HEK293 (cell line): ENCODE results near the gene ITGA4.

Experiments
- CTCF ChIA-PET: fragments of 350-600 bp; formaldehyde crosslinking; extraction: SDS; loops from one replicate; lab custom pipeline; 2021; ENCODE audit warnings: antibody characterized with exemption; lab: Yijun Ruan, JAX
- POLR2A ChIA-PET: fragments of 300-600 bp; formaldehyde crosslinking; extraction: SDS; loops from one replicate; lab custom pipeline; 2020; ENCODE audit warnings: antibody characterized with exemption, inconsistent platforms; lab: Yijun Ruan, JAX
- H3K27ac ChIP-seq: fragments of 200-500 bp; sonication (Bioruptor generic); 2 replicates; pipeline ENCODE4 v1.5.1; 2014; ENCODE audit warnings: low read depth, low read length, control low read depth, inconsistent platforms; ENCODE audit errors: extremely low read depth
- H3K36me3 ChIP-seq, 2 experiments: fragments of 200-500 bp in 1 of 2; sonication (Bioruptor generic) in 1 of 2; 1 replicate in 1 of 2; 2 replicates in 1 of 2; pipeline ENCODE4 v1.5.1; 2014 to 2017; ENCODE audit warnings: inconsistent platforms in 2 of 2, low read length in 2 of 2; ENCODE audit not compliant: control insufficient read depth in 2 of 2, insufficient read depth in 1 of 2
- H3K4me1 ChIP-seq: fragments of 200-500 bp; sonication (Bioruptor generic); 2 replicates; pipeline ENCODE4 v1.5.1; 2014; ENCODE audit warnings: mild to moderate bottlenecking, low read length, inconsistent platforms; ENCODE audit not compliant: control insufficient read depth, insufficient read depth
- H3K4me3 ChIP-seq: 2 replicates; pipeline ENCODE4 v1.5.1; 2011; ENCODE audit warnings: low read depth, mild to moderate bottlenecking, control low read depth, low read length, moderate library complexity
- H3K9me3 ChIP-seq: fragments of 200-500 bp; sonication (Bioruptor generic); 2 replicates; pipeline ENCODE4 v1.5.1; 2014; ENCODE audit warnings: low read depth, low read length, inconsistent platforms; ENCODE audit not compliant: control insufficient read depth, insufficient read depth
- HOXA7 ChIP-seq: sonication (generic); formaldehyde crosslinking; IDR thresholded peaks from 2 replicates; pipeline ENCODE4 v1.8.1; 2022; ENCODE audit warnings: missing genetic modification reagents, borderline replicate concordance
- MYNN ChIP-seq: fragments of 450-650 bp; formaldehyde crosslinking; IDR thresholded peaks from 2 replicates; pipeline ENCODE4 v1.5.1; 2016; ENCODE audit warnings: missing biosample characterization, missing genetic modification characterization, borderline replicate concordance
- OSR2 ChIP-seq: fragments of 450-650 bp; formaldehyde crosslinking; IDR thresholded peaks from 2 replicates; pipeline ENCODE4 v1.5.1; 2016; ENCODE audit warnings: missing biosample characterization, missing genetic modification characterization
- PRDM6 ChIP-seq: fragments of 450-650 bp; formaldehyde crosslinking; IDR thresholded peaks from 2 replicates; pipeline ENCODE4 v1.5.1; 2017; ENCODE audit warnings: missing biosample characterization, missing genetic modification characterization
- YY1 ChIP-seq: fragments of 450-650 bp; formaldehyde crosslinking; IDR thresholded peaks from 2 replicates; pipeline ENCODE4 v1.5.1; 2018; ENCODE audit warnings: missing biosample characterization, missing genetic modification characterization
- ZBTB48 ChIP-seq: fragments of 450-650 bp; formaldehyde crosslinking; IDR thresholded peaks from 2 replicates; pipeline ENCODE4 v1.5.1; 2016; ENCODE audit warnings: missing biosample characterization, missing genetic modification characterization
- ZBTB49 ChIP-seq: fragments of 450-650 bp; formaldehyde crosslinking; IDR thresholded peaks from 2 replicates; pipeline ENCODE4 v1.5.1; 2016; ENCODE audit warnings: missing biosample characterization, missing genetic modification characterization, low read depth
- ZFP69B ChIP-seq: fragments of 450-650 bp; formaldehyde crosslinking; IDR thresholded peaks from 2 replicates; pipeline ENCODE4 v1.5.1; 2016; ENCODE audit warnings: missing biosample characterization, missing genetic modification characterization
- ZNF132 ChIP-seq: fragments of 450-650 bp; formaldehyde crosslinking; IDR thresholded peaks from 2 replicates; pipeline ENCODE4 v1.5.1; 2017; ENCODE audit warnings: missing biosample characterization, missing genetic modification characterization, borderline replicate concordance
- ZNF174 ChIP-seq: fragments of 450-650 bp; formaldehyde crosslinking; IDR thresholded peaks from 2 replicates; pipeline ENCODE4 v1.5.0; 2017; ENCODE audit warnings: missing biosample characterization, mild to moderate bottlenecking, missing genetic modification characterization
- ZNF184 ChIP-seq: fragments of 450-650 bp; IDR thresholded peaks from 2 replicates; pipeline ENCODE4 v1.5.1; 2018; ENCODE audit warnings: missing biosample characterization, mild to moderate bottlenecking, missing genetic modification characterization
- ZNF223 ChIP-seq: fragments of 450-650 bp; formaldehyde crosslinking; IDR thresholded peaks from 2 replicates; pipeline ENCODE4 v1.5.1; 2016; ENCODE audit warnings: missing biosample characterization, missing genetic modification characterization
- ZNF280C ChIP-seq: fragments of 450-650 bp; formaldehyde crosslinking; IDR thresholded peaks from 2 replicates; pipeline ENCODE4 v1.5.1; 2016; ENCODE audit warnings: missing biosample characterization, missing genetic modification characterization
- ZNF311 ChIP-seq: fragments of 450-650 bp; formaldehyde crosslinking; IDR thresholded peaks from 2 replicates; pipeline ENCODE4 v1.5.1; 2017; ENCODE audit warnings: missing biosample characterization, missing genetic modification characterization, borderline replicate concordance
- ZNF324 ChIP-seq: fragments of 450-650 bp; formaldehyde crosslinking; IDR thresholded peaks from 2 replicates; pipeline ENCODE4 v1.5.1; 2016; ENCODE audit warnings: missing biosample characterization, missing genetic modification characterization
- ZNF350 ChIP-seq: fragments of 450-650 bp; formaldehyde crosslinking; IDR thresholded peaks from 2 replicates; pipeline ENCODE4 v1.5.0; 2017; ENCODE audit warnings: missing biosample characterization, mild to moderate bottlenecking, missing genetic modification characterization
- ZNF473 ChIP-seq: fragments of 450-650 bp; formaldehyde crosslinking; IDR thresholded peaks from 2 replicates; pipeline ENCODE4 v1.5.1; 2017; ENCODE audit warnings: missing biosample characterization, missing genetic modification characterization
- ZNF501 ChIP-seq: fragments of 450-650 bp; formaldehyde crosslinking; IDR thresholded peaks from 2 replicates; pipeline ENCODE4 v1.5.1; 2016; ENCODE audit warnings: missing biosample characterization, missing genetic modification characterization
- ZNF561 ChIP-seq: fragments of 450-650 bp; IDR thresholded peaks from 2 replicates; pipeline ENCODE4 v1.5.1; 2018; ENCODE audit warnings: missing biosample characterization, missing genetic modification characterization, borderline replicate concordance
- ZNF580 ChIP-seq: fragments of 450-650 bp; formaldehyde crosslinking; IDR thresholded peaks from 2 replicates; pipeline ENCODE4 v1.5.1; 2016; ENCODE audit warnings: missing biosample characterization, missing genetic modification characterization
- ZNF585B ChIP-seq: fragments of 450-650 bp; formaldehyde crosslinking; IDR thresholded peaks from 2 replicates; pipeline ENCODE4 v1.5.1; 2016; ENCODE audit warnings: missing biosample characterization, missing genetic modification characterization
- ZNF658 ChIP-seq: fragments of 450-650 bp; formaldehyde crosslinking; IDR thresholded peaks from 2 replicates; pipeline ENCODE4; 2016; ENCODE audit warnings: missing biosample characterization, missing genetic modification characterization
- ZNF670 ChIP-seq: fragments of 450-650 bp; formaldehyde crosslinking; IDR thresholded peaks from 2 replicates; pipeline ENCODE4 v1.5.1; 2016; ENCODE audit warnings: missing biosample characterization, missing genetic modification characterization, low read depth
- ZNF707 ChIP-seq: fragments of 450-650 bp; formaldehyde crosslinking; IDR thresholded peaks from 2 replicates; pipeline ENCODE4 v1.5.1; 2016; ENCODE audit warnings: missing biosample characterization, missing genetic modification characterization
- ZNF791 ChIP-seq: fragments of 450-650 bp; formaldehyde crosslinking; IDR thresholded peaks from 2 replicates; pipeline ENCODE4 v1.5.1; 2016; ENCODE audit warnings: missing biosample characterization, missing genetic modification characterization
- ZNF792 ChIP-seq: fragments of 450-650 bp; formaldehyde crosslinking; IDR thresholded peaks from 2 replicates; pipeline ENCODE4 v1.5.1; 2016; ENCODE audit warnings: missing biosample characterization, missing genetic modification characterization

The ITGA4 gene

GRCh38 chr2:181444654-181445053 lies 12.5 kb upstream of the ITGA4 start (continued):
- no peak for TF ChIP-seq ZNF280C (tag by site-specific recombination)
- no peak for TF ChIP-seq ZNF585B
- no peak for TF ChIP-seq HOXA7
- TF ChIP-seq ZNF184 (tag by site-specific recombination) = no peak
- no peak for TF ChIP-seq ZNF580 (tag by site-specific recombination)
- no peak for TF ChIP-seq ZNF132
- TF ChIP-seq YY1 (tag by site-specific recombination) = no peak

- no peaks in the 10 kb centered on the region for H3K4me1 ChIP-seq
- POLR2A ChIA-PET = no interaction called here
- H3K27ac ChIP-seq = no peak overlapping the region
- no peak overlapping the region for H3K4me3 ChIP-seq
- CTCF ChIA-PET = no interaction called here
- H3K9me3 ChIP-seq = no peaks in the 10 kb centered on the region
- TF ChIP-seq ZNF223 = no peak
- TF ChIP-seq ZNF658 (tag by site-specific recombination) = no peak
- no peak for TF ChIP-seq ZFP69B (tag by site-specific recombination)
- no peak for TF ChIP-seq ZNF791 (tag by site-specific recombination)
- no peak for TF ChIP-seq ZNF792 (tag by site-specific recombination)
- TF ChIP-seq ZBTB49 (tag by site-specific recombination) = no peak
- TF ChIP-seq ZBTB48 (tag by site-specific recombination) = no peak
- no peak for TF ChIP-seq ZNF473 (tag by site-specific recombination)
- no peak for TF ChIP-seq ZNF174 (tag by site-specific recombination)
- TF ChIP-seq ZNF324 = no peak
- no peak for TF ChIP-seq MYNN (tag by site-specific recombination)
- TF ChIP-seq ZNF670 = no peak
- no peak for TF ChIP-seq ZNF350 (tag by site-specific recombination)
- TF ChIP-seq ZNF311 (tag by site-specific recombination) = no peak
- TF ChIP-seq PRDM6 (tag by site-specific recombination) = no peak
- no peak for TF ChIP-seq ZNF561 (tag by site-specific recombination)
- TF ChIP-seq ZNF501 (tag by site-specific recombination) = no peak
- no peak for TF ChIP-seq ZNF707 (tag by site-specific recombination)
- no peak for TF ChIP-seq OSR2 (tag by site-specific recombination)
- H3K36me3 ChIP-seq = no peaks in the 10 kb centered on the region
Measured at GRCh38 chr2:181446985-181447384, 10.2 kb upstream of the ITGA4 start.
